ENCODE measurements around the gene THAP4.
A peak's percentile ranks its signal among the peaks of the same experiment; 100 is the strongest.
"Not testable (repeated sequence)": the region's sequence is repeated elsewhere in the genome, so short reads cannot be mapped to it uniquely, and the experiment has no call there.

Gene THAP4

GRCh38 chr2:241601841-241602240 lies 35.1 kb downstream of the THAP4 start:
- CTCF ChIA-PET, result no interaction called here
- no peak for DNase-seq
- no peaks in the 10 kb centered on the region for H3K27me3 Mint-ChIP-seq
- no peaks in the 10 kb centered on the region for H3K4me1 Mint-ChIP-seq
- peaks cover 24% of the 10 kb centered on the region for H3K36me3 Mint-ChIP-seq
- H3K4me3 Mint-ChIP-seq, result no peak overlapping the region
- H3K9me3 Mint-ChIP-seq, result no peaks in the 10 kb centered on the region
- H3K27ac Mint-ChIP-seq, result no peak overlapping the region

GRCh38 chr2:241599615-241600014 lies 37.3 kb downstream of the THAP4 start:
- H3K27me3 Mint-ChIP-seq, result no peaks in the 10 kb centered on the region
- no peaks in the 10 kb centered on the region for H3K4me1 Mint-ChIP-seq
- no peaks in the 10 kb centered on the region for H3K9me3 Mint-ChIP-seq
- H3K36me3 Mint-ChIP-seq, result peaks cover 20% of the 10 kb centered on the region
- no peak overlapping the region for H3K27ac Mint-ChIP-seq
- CTCF ChIA-PET, result no interaction called here
- DNase-seq, result no peak
- no peak overlapping the region for H3K4me3 Mint-ChIP-seq

GRCh38 chr2:241598487-241598886 lies 38.5 kb downstream of the THAP4 start:
- DNase-seq, result no peak
- CTCF ChIA-PET, result interaction anchor here (0.7 to 1.0 kb wide), 3 partner anchors 281 to 520 kb away, joined by 3 to 5 read pairs (median 3); no protein-coding TSS in a partner anchor
- Mint-ChIP-seq H3K27me3 (no peaks in the 10 kb centered on the region), H3K27ac (no peak overlapping the region), H3K4me3 (no peak overlapping the region), H3K4me1 (no peaks in the 10 kb centered on the region), H3K9me3 (no peaks in the 10 kb centered on the region), H3K36me3 (peaks cover 18% of the 10 kb centered on the region)

DNA sequence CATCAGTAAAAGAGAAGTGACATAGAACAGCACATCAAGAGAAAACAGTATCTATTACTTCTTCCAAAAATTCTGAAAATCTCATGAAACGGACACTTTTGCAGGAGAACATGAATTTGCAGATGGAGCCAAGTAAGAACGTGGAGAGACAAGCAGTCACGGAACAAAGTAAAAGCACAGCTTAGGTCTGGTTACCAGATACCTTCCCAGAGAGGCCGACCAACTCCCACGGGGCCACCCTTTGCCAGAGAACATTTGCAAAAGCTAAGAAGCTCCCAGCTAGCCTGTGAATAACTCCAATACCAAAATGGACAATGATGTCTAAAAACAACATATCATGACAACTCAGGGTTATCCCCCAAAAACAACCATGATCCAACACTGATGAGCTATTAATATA lies 38.9 kb downstream of the THAP4 start:
- Mint-ChIP-seq H3K9me3 (no peaks in the 10 kb centered on the region), H3K36me3 (peaks cover 16% of the 10 kb centered on the region), H3K27ac (no peak overlapping the region), H3K27me3 (no peaks in the 10 kb centered on the region), H3K4me1 (no peaks in the 10 kb centered on the region), H3K4me3 (no peak overlapping the region)
- CTCF ChIA-PET, result interaction anchor here (0.7 to 1.0 kb wide), 3 partner anchors 280 to 519 kb away, joined by 3 to 5 read pairs (median 3); no protein-coding TSS in a partner anchor
- peak; percentile 3 for DNase-seq

DNA sequence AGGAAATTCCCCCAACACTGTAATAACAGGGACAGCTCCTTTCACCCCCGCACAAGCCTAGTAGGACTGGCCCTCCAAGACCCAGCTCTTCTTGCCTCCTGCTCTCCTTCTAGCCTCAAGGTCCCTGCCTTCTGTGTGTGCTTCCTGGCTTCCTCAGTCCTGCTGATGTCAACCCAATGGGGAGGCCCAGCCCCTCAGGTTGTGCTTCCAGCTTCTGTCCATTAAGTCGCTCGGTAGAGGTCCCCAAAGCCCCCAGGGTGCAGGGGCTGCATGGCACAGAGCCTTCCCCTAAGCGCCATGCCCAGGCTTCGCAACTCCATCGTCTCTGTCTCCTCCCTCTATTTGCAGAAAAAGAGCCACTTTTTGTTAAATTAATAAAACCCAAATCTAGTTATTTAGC lies 39.4 kb downstream of the THAP4 start:
- no peak for DNase-seq
- peaks cover 16% of the 10 kb centered on the region for H3K36me3 Mint-ChIP-seq
- H3K4me1 Mint-ChIP-seq, result no peaks in the 10 kb centered on the region
- CTCF ChIA-PET, result interaction anchor here (1.0 kb wide), 1 partner anchor 519 kb away, joined by 5 read pairs; no protein-coding TSS in a partner anchor
- no peak overlapping the region for H3K4me3 Mint-ChIP-seq
- no peak overlapping the region for H3K27ac Mint-ChIP-seq
- no peaks in the 10 kb centered on the region for H3K9me3 Mint-ChIP-seq
- no peaks in the 10 kb centered on the region for H3K27me3 Mint-ChIP-seq

- H3K4me1 Mint-ChIP-seq, result no peaks in the 10 kb centered on the region
- CTCF ChIA-PET, result interaction anchor here (0.7 kb wide), 1 partner anchor 439 kb away, joined by 3 read pairs; no protein-coding TSS in a partner anchor
- H3K27me3 Mint-ChIP-seq, result no peaks in the 10 kb centered on the region
- no peak overlapping the region for H3K27ac Mint-ChIP-seq
- DNase-seq, result no peak
- peaks cover 9% of the 10 kb centered on the region for H3K36me3 Mint-ChIP-seq
- H3K9me3 Mint-ChIP-seq, result no peaks in the 10 kb centered on the region
- no peak overlapping the region for H3K4me3 Mint-ChIP-seq
Measured at GRCh38 chr2:241595600-241596140, 41.3 kb downstream of the THAP4 start.

GRCh38 chr2:241593271-241593670 lies 43.7 kb downstream of the THAP4 start:
- Mint-ChIP-seq H3K4me3 (no peak overlapping the region), H3K27me3 (no peaks in the 10 kb centered on the region), H3K27ac (no peak overlapping the region), H3K36me3 (peaks cover 2% of the 10 kb centered on the region), H3K4me1 (no peaks in the 10 kb centered on the region), H3K9me3 (peaks cover 4% of the 10 kb centered on the region)
- CTCF ChIA-PET, result no interaction called here
- no peak for DNase-seq

GRCh38 chr2:241592126-241592845 lies 44.7 kb downstream of the THAP4 start:
- Mint-ChIP-seq H3K4me3 (no peak overlapping the region), H3K9me3 (peaks cover 9% of the 10 kb centered on the region), H3K27me3 (no peaks in the 10 kb centered on the region), H3K36me3 (peaks cover 2% of the 10 kb centered on the region), H3K27ac (no peak overlapping the region), H3K4me1 (no peaks in the 10 kb centered on the region)
- CTCF ChIA-PET, result no interaction called here
- DNase-seq, result no peak

DNA sequence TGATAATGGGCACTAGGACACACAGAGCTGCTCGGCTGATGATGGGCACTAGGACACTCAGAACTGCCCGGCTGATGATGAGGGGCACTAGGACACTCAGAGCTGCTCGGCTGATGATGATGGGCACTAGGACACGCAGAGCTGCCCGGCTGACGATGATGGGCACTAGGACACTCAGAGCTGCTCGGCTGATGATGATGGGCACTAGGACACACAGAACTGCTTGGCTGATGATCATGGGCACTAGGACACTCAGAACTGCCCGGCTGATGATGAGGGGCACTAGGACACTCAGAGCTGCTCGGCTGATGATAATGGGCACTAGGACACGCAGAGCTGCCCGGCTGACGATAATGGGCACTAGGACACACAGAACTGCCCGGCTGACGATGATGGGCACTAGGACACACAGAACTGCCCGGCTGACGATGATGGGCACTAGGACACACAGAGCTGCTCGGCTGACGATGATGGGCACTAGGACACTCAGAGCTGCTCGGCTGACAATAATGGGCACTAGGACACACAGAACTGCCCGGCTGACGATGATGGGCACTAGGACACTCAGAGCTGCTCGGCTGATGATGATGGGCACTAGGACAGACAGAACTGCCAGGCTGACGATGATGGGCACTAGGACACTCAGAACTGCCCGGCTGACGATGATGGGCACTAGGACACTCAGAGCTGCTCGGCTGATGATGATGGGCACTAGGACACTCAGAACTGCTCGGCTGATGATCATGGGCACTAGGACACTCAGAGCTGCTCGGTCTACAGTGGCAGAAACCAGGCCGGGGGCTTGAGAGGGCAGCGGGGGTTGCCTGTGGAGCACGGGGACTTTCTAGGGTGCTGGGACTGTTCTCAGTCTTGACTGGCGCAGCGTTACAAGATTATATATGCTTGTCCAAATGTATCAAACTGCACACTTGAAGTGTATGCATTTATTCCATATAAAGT lies 46.2 kb downstream of the THAP4 start:
- CTCF ChIA-PET, DNase-seq: not testable (repeated sequence)

DNA sequence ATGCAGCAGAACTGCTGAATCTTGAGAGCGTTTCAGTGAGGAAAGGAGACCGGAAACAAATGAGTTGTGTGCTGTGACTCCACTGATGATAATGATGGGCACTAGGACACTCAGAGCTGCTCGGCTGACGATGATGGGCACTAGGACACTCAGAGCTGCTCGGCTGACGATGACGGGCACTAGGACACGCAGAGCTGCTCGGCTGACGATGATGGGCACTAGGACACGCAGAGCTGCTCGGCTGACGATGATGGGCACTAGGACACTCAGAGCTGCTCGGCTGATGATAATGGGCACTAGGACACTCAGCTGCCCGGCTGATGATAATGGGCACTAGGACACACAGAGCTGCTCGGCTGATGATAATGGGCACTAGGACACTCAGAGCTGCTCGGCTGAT lies 47.1 kb downstream of the THAP4 start:
- CTCF ChIA-PET, H3K27me3 Mint-ChIP-seq, H3K36me3 Mint-ChIP-seq, H3K4me1 Mint-ChIP-seq, H3K4me3 Mint-ChIP-seq, H3K27ac Mint-ChIP-seq, DNase-seq: not testable (repeated sequence)
- H3K9me3 Mint-ChIP-seq, result peaks cover 28% of the 10 kb centered on the region

More for the DNA sequence above, 46.2 kb downstream of the THAP4 start:
- not testable (repeated sequence) for H3K27ac Mint-ChIP-seq, H3K4me1 Mint-ChIP-seq, H3K36me3 Mint-ChIP-seq, H3K27me3 Mint-ChIP-seq, H3K4me3 Mint-ChIP-seq
- peaks cover 20% of the 10 kb centered on the region for H3K9me3 Mint-ChIP-seq

- Mint-ChIP-seq H3K36me3 (peaks cover 35% of the 10 kb centered on the region), H3K4me3 (no peak overlapping the region), H3K27me3 (no peaks in the 10 kb centered on the region), H3K4me1 (no peaks in the 10 kb centered on the region), H3K9me3 (peaks cover 39% of the 10 kb centered on the region), H3K27ac (no peak overlapping the region)
- CTCF ChIA-PET, result no interaction called here
- DNase-seq, result no peak
Measured at GRCh38 chr2:241586564-241587264, 50.2 kb downstream of the THAP4 start.

- no peaks in the 10 kb centered on the region for H3K4me1 Mint-ChIP-seq
- no peaks in the 10 kb centered on the region for H3K27me3 Mint-ChIP-seq
- peak; percentile 15 for DNase-seq
- H3K4me3 Mint-ChIP-seq, result no peak overlapping the region
- H3K9me3 Mint-ChIP-seq, result peaks cover 39% of the 10 kb centered on the region
- no peak overlapping the region for H3K27ac Mint-ChIP-seq
- CTCF ChIA-PET, result no interaction called here
- H3K36me3 Mint-ChIP-seq, result peaks cover 38% of the 10 kb centered on the region
Measured at GRCh38 chr2:241584436-241584835, 52.5 kb downstream of the THAP4 start.

- H3K9me3 Mint-ChIP-seq, result peaks cover 32% of the 10 kb centered on the region
- no peak overlapping the region for H3K4me3 Mint-ChIP-seq
- H3K4me1 Mint-ChIP-seq, result no peaks in the 10 kb centered on the region
- CTCF ChIA-PET, result no interaction called here
- H3K36me3 Mint-ChIP-seq, result peaks cover 38% of the 10 kb centered on the region
- no peak for DNase-seq
- no peaks in the 10 kb centered on the region for H3K27me3 Mint-ChIP-seq
- H3K27ac Mint-ChIP-seq, result no peak overlapping the region
Measured at GRCh38 chr2:241582806-241583205, 54.2 kb downstream of the THAP4 start.

DNA sequence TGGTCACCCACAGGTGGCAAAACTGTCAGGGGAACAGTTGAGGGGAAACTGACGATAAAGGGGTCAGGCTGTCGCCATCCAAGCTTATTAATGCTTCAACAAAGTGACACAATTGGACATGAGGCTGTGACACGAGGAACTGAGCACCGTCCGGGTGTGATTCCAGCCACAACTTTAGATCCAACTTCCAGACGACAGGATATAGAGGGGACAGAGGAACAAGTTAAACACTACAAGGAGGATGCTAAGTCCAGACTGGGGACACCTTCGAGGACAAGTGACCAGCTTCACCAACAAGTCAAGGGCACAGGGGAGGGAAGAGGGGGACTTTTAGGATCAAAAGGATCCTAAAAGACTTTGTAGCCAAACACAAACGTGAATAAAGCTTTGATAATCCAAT lies 54.6 kb downstream of the THAP4 start:
- H3K4me3 Mint-ChIP-seq, result no peak overlapping the region
- H3K27ac Mint-ChIP-seq, result no peak overlapping the region
- peak; percentile 4 for DNase-seq
- H3K36me3 Mint-ChIP-seq, result peaks cover 38% of the 10 kb centered on the region
- CTCF ChIA-PET, result no interaction called here
- H3K27me3 Mint-ChIP-seq, result no peaks in the 10 kb centered on the region
- peaks cover 30% of the 10 kb centered on the region for H3K9me3 Mint-ChIP-seq
- H3K4me1 Mint-ChIP-seq, result no peaks in the 10 kb centered on the region
